SU-DHL-6 (cell line): ENCODE measurements around the gene SMAD7.

Source experiments
- H2AFZ ChIP-seq: fragments of 200-600 bp; sonication (generic); 2 replicates; pipeline ENCODE4 v1.6.1; 2014; ENCODE audit warnings: low read depth, mild to moderate bottlenecking, moderate library complexity, mixed read lengths, antibody characterized with exemption, low read length; ENCODE audit not compliant: severe bottlenecking
- H3F3A ChIP-seq: fragments of 200-600 bp; shearing (Covaris generic); 2 replicates; pipeline ENCODE4 v1.6.0; 2016; ENCODE audit warnings: antibody characterized with exemption, mild to moderate bottlenecking; ENCODE audit not compliant: insufficient read depth
- H3K27ac ChIP-seq: fragments of 200-600 bp; sonication (generic); 2 replicates; pipeline ENCODE4 v1.5.1; 2016; ENCODE audit warnings: low read depth, mild to moderate bottlenecking, low read length, moderate library complexity, mixed read lengths
- H3K27me3 ChIP-seq: fragments of 200-600 bp; sonication (generic), shearing (Covaris generic); 2 replicates; pipeline ENCODE4 v1.6.0; 2014; ENCODE audit warnings: mild to moderate bottlenecking, low read length
- H3K36me3 ChIP-seq: fragments of 200-600 bp; sonication (generic); 2 replicates; pipeline ENCODE4 v1.6.1; 2014; ENCODE audit warnings: mild to moderate bottlenecking, low read length, mixed read lengths
- H3K4me2 ChIP-seq: fragments of 300-600, 200-600 bp; shearing (Covaris generic), sonication (generic); 2 replicates; pipeline ENCODE4 v1.6.0; 2014; ENCODE audit warnings: low read length, low read depth, mild to moderate bottlenecking; ENCODE audit not compliant: poor library complexity, severe bottlenecking
- H3K4me3 ChIP-seq: fragments of 200-600 bp; sonication (generic); 2 replicates; pipeline ENCODE4 v1.5.1; 2014; ENCODE audit warnings: antibody characterized with exemption, low read length, mild to moderate bottlenecking, mixed read lengths; ENCODE audit not compliant: insufficient read depth, poor library complexity, severe bottlenecking
- H3K79me2 ChIP-seq: fragments of 200-600 bp; sonication (generic); 2 replicates; pipeline ENCODE4 v1.6.1; 2014; ENCODE audit warnings: mild to moderate bottlenecking, low read length, moderate library complexity; ENCODE audit not compliant: insufficient read depth
- H3K9ac ChIP-seq: fragments of 200-600 bp; sonication (generic); 2 replicates; pipeline ENCODE4 v1.7.0; 2014; ENCODE audit warnings: mild to moderate bottlenecking, low read length
- H3K9me2 ChIP-seq: fragments of 200-600 bp; sonication (generic); replicated peaks from 2 replicates; pipeline ENCODE4 v1.6.1; 2014; ENCODE audit warnings: low read length; ENCODE audit not compliant: insufficient read depth
- H3K9me3 ChIP-seq: fragments of 200-600 bp; sonication (generic); 2 replicates; pipeline ENCODE4 v1.6.1; 2014; ENCODE audit warnings: low read length, mixed read lengths; ENCODE audit not compliant: insufficient read depth
- H4K20me1 ChIP-seq: fragments of 200-600 bp; sonication (generic); 2 replicates; pipeline ENCODE4 v1.6.1; 2014; ENCODE audit warnings: low read depth, mild to moderate bottlenecking, antibody characterized with exemption, low read length, moderate library complexity, mixed read lengths
- CTCF ChIP-seq: fragments of 200-600 bp; sonication (generic); IDR thresholded peaks from one replicate; pipeline ENCODE4 v1.5.1; 2017; ENCODE audit warnings: antibody characterized with exemption, mild to moderate bottlenecking, low read length, moderate library complexity; ENCODE audit not compliant: insufficient read depth, poor library complexity, severe bottlenecking
- EZH2phosphoT487 ChIP-seq: fragments of 200-600 bp; sonication (generic), shearing (Covaris generic); conservative IDR thresholded peaks from 2 replicates; pipeline ENCODE4 v1.6.1; 2018; ENCODE audit warnings: mild to moderate bottlenecking, antibody characterized with exemption, low read length, moderate library complexity, mixed read lengths

Gene SMAD7

GRCh38 chr18:48956356-48956755, 5.6 kb upstream of the SMAD7 start:
- no peaks in the 10 kb centered on the region for H4K20me1 ChIP-seq
- no peaks in the 10 kb centered on the region for H3K79me2 ChIP-seq
- no peak overlapping the region for H3K9ac ChIP-seq
- H3K4me3 ChIP-seq, result no peak overlapping the region
- no peaks in the 10 kb centered on the region for H3K9me3 ChIP-seq
- H3K36me3 ChIP-seq, result no peaks in the 10 kb centered on the region
- no peaks in the 10 kb centered on the region for H3K27me3 ChIP-seq
- no peak overlapping the region for H3K4me2 ChIP-seq
- no peaks in the 10 kb centered on the region for H3K9me2 ChIP-seq
- TF ChIP-seq CTCF (no peak), EZH2phosphoT487 (no peak)
- H3F3A ChIP-seq, result peaks cover 12% of the 10 kb centered on the region; the same call in 1 of the 2 replicates
- no peak overlapping the region for H3K27ac ChIP-seq
- H2AFZ ChIP-seq, result no peak overlapping the region

- no peak for TF ChIP-seq CTCF
- no peak for TF ChIP-seq EZH2phosphoT487
- Histone ChIP-seq H3K27ac (no peak overlapping the region), H2AFZ (no peak overlapping the region), H3K9me2 (no peaks in the 10 kb centered on the region), H3K9ac (no peak overlapping the region), H3K4me3 (no peak overlapping the region), H3K27me3 (no peaks in the 10 kb centered on the region), H3K9me3 (no peaks in the 10 kb centered on the region), H3K79me2 (no peaks in the 10 kb centered on the region), H3K36me3 (no peaks in the 10 kb centered on the region), H4K20me1 (no peaks in the 10 kb centered on the region), H3F3A (peaks cover 17% of the 10 kb centered on the region), H3K4me2 (no peak overlapping the region)
These were observed 5.1 kb upstream of the SMAD7 start for GRCh38 chr18:48955830-48956261.

- Histone ChIP-seq H4K20me1 (no peaks in the 10 kb centered on the region), H3K27ac (no peak overlapping the region), H3F3A (peaks cover 20% of the 10 kb centered on the region), H3K4me3 (no peak overlapping the region), H3K36me3 (no peaks in the 10 kb centered on the region), H3K9me3 (no peaks in the 10 kb centered on the region), H3K9ac (no peak overlapping the region), H3K4me2 (no peak overlapping the region), H2AFZ (no peak overlapping the region), H3K27me3 (no peaks in the 10 kb centered on the region), H3K79me2 (no peaks in the 10 kb centered on the region), H3K9me2 (no peaks in the 10 kb centered on the region)
- no peak for TF ChIP-seq CTCF
- no peak for TF ChIP-seq EZH2phosphoT487
These were observed 4.4 kb upstream of the SMAD7 start for GRCh38 chr18:48954886-48955819.
